ENCODE measurements around the gene HEATR5A.

DNA sequence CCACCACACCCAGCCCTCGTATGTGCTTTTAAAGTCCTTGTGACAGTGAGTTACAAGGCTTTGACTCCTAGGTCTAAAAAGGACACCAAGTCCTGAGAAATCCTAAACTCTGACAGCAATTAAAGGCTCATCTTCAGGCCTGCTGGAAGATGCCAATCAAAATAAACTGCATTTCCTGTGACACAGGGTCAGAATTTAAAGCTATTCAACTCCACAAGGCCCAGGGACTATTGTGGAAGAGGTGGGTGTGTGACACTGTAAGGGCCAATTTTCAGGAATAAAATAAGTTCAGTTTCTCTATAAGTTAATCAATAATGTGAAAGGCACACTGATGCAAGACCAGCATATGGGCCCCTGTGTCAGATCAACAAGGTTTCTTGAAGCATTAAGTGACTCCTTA, 143.3 kb downstream of the HEATR5A start:
- TF ChIP-seq, protein P1, sequence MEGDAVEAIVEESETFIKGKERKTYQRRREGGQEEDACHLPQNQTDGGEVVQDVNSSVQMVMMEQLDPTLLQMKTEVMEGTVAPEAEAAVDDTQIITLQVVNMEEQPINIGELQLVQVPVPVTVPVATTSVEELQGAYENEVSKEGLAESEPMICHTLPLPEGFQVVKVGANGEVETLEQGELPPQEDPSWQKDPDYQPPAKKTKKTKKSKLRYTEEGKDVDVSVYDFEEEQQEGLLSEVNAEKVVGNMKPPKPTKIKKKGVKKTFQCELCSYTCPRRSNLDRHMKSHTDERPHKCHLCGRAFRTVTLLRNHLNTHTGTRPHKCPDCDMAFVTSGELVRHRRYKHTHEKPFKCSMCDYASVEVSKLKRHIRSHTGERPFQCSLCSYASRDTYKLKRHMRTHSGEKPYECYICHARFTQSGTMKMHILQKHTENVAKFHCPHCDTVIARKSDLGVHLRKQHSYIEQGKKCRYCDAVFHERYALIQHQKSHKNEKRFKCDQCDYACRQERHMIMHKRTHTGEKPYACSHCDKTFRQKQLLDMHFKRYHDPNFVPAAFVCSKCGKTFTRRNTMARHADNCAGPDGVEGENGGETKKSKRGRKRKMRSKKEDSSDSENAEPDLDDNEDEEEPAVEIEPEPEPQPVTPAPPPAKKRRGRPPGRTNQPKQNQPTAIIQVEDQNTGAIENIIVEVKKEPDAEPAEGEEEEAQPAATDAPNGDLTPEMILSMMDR (IDR thresholded peaks at IDR 0.05; ENCODE audit: low read depth, low read length): no peak
- TF ChIP-seq EZH2phosphoT487 (IDR thresholded peaks at IDR 0.05; ENCODE audit: low read depth): no peak

All from OCI-LY3 (cell line).